Subcutaneous adipose tissue (tissue), 4 donors: Measurements from ENCODE around the gene STEAP1. TPM values are rescaled to one million over a fixed set of nuclear protein-coding genes. Genes with fewer than 3 reads are reported as not detected.

Experiments used
- CTCF ChIP-seq: fragments of 450-650 bp; IDR thresholded peaks from one replicate; pipeline ENCODE4 v1.5.1; 2016; ENCODE audit warnings: low read depth, mild to moderate bottlenecking, control low read depth, antibody characterized with exemption, moderate library complexity
- total RNA-seq, 4 donors: library from RNA; depleted of rRNA; stranded (reverse); fragments of >200 nt; gene quantifications; one replicate each; pipeline ENCODE4 v1.1.0, GENCODE V29; 2016

Gene STEAP1
- total RNA-seq, 4 donors from 2014 or later: 12.2 to 52.0 (median 40.0) TPM

- no peak for TF ChIP-seq CTCF
Observed at GRCh38 chr7:90210475-90210874, 56.2 kb downstream of the STEAP1 start.

GRCh38 chr7:90210981-90211380 is 56.7 kb downstream of the STEAP1 start:
- TF ChIP-seq CTCF: no peak

- TF ChIP-seq CTCF: no peak
Observed at GRCh38 chr7:90211391-90212148, 57.3 kb downstream of the STEAP1 start, which contains the start of gene STEAP2. Gene STEAP2 (plus strand): TSS chr7:90211740. CDS start chr7:90225083, 13,343 bp downstream.

GRCh38 chr7:90212149-90212495 is 57.9 kb downstream of the STEAP1 start:
- no peak for TF ChIP-seq CTCF

GRCh38 chr7:90213521-90213920 is 59.3 kb downstream of the STEAP1 start:
- no peak for TF ChIP-seq CTCF

Other genes starting within 250 kb of the STEAP1 start
- 10 to 100 TPM; 10.5 to 21.2 (median 17.1) TPM for gene STEAP2, start 57.3 kb downstream of the STEAP1 start, total RNA-seq
- 10 to 100 TPM; 12.6 to 30.7 (median 21.2) TPM for gene CFAP69, start 90.7 kb downstream of the STEAP1 start, total RNA-seq
- gene FAM237B, start 166.8 kb downstream of the STEAP1 start, total RNA-seq: not detected
- 10 to 100 TPM; 19.4 to 33.4 (median 23.5) TPM for gene GTPBP10, start 192.2 kb downstream of the STEAP1 start, total RNA-seq
- 10 to 100 TPM in 3 of 4 donors, 1 to 10 TPM in 1; 10.0 to 17.8 (median 14.6) TPM for gene CLDN12, start 249.0 kb downstream of the STEAP1 start, total RNA-seq